Measurements from ENCODE around the gene CLCN1.

GRCh38 chr7:143285470-143285778 lies 30.5 kb upstream of the CLCN1 start:
- TF ChIP-seq CTCF (IDR thresholded peaks at IDR 0.05) (no peak), POLR2A (IDR thresholded peaks at IDR 0.05) (no peak)
